Panc1 (cell line): Measurements from ENCODE around the gene GNAO1. TPM values are rescaled to one million over a fixed set of nuclear protein-coding genes. Genes with fewer than 3 reads are reported as not detected.

ENCODE experiments used
- ATAC-seq: fragments of 200-7000 bp; cut with Tn5 transposase; 2 replicates; pipeline ENCODE4 v1.9.1; 2020; ENCODE audit warnings: mild to moderate bottlenecking, moderate library complexity
- BruUV-seq: library from RNA; stranded (reverse); fragments of 400-500 nt; replicated peaks from 2 replicates; lab custom pipeline; 2021; lab: Mats Ljungman, UMichigan
- CTCF ChIA-PET: fragments of 300-600 bp; sonication (Branson Sonifier 250); formaldehyde crosslinking; loops from one replicate; lab custom pipeline; 2022; ENCODE audit warnings: antibody characterized with exemption; lab: Charles Lee
- POLR2A ChIA-PET: fragments of 300-600 bp; sonication (Branson Sonifier 250); formaldehyde crosslinking; loops from one replicate; lab custom pipeline; 2022; ENCODE audit warnings: antibody characterized with exemption; lab: Charles Lee
- DNase-seq: peaks from one replicate; pipeline ENCODE4 v3.0.0-alpha.2; 2010; ENCODE audit warnings: low read depth, low spot score
- H3K27ac ChIP-seq: 2 replicates; pipeline ENCODE4 v1.5.1; 2011; ENCODE audit warnings: mild to moderate bottlenecking, low read length, inconsistent platforms
- H3K27me3 ChIP-seq: fragments of 200-500 bp; sonication (Bioruptor generic); 2 replicates; pipeline ENCODE4 v1.6.0; 2014; ENCODE audit warnings: low read length, inconsistent platforms; ENCODE audit not compliant: control insufficient read depth, insufficient read depth
- H3K36me3 ChIP-seq: fragments of 200-500 bp; sonication (Bioruptor generic); 2 replicates; pipeline ENCODE4 v1.5.1; 2014; ENCODE audit warnings: inconsistent platforms, mild to moderate bottlenecking, low read length, moderate library complexity; ENCODE audit not compliant: control insufficient read depth, insufficient read depth
- H3K4me1 ChIP-seq: 2 replicates; pipeline ENCODE4 v1.5.1; 2011; ENCODE audit warnings: inconsistent platforms, mild to moderate bottlenecking, low read length, moderate library complexity; ENCODE audit not compliant: control insufficient read depth, insufficient read depth
- H3K4me3 ChIP-seq, 2 experiments: 2 replicates each; pipeline ENCODE4 v1.5.1; 2011 to 2012; ENCODE audit warnings: low read depth in 2 of 2, low read length in 2 of 2, mild to moderate bottlenecking in 2 of 2, inconsistent platforms in 1 of 2, moderate library complexity in 1 of 2
- H3K9me3 ChIP-seq: fragments of 200-500 bp; sonication (Bioruptor generic); 2 replicates; pipeline ENCODE4 v1.5.1; 2014; ENCODE audit warnings: low read depth, mild to moderate bottlenecking, inconsistent platforms, low read length, moderate library complexity; ENCODE audit not compliant: control insufficient read depth, insufficient read depth
- CTCF ChIP-seq: fragments of 450-650 bp; IDR thresholded peaks from 2 replicates; pipeline ENCODE4 v1.5.1; 2017; ENCODE audit warnings: mild to moderate bottlenecking
- POLR2AphosphoS5 ChIP-seq: IDR thresholded peaks from 2 replicates; pipeline ENCODE4 v1.6.1; 2012; ENCODE audit warnings: mild to moderate bottlenecking, low read depth, low read length, moderate library complexity
- REST ChIP-seq, 2 experiments: IDR thresholded peaks; 2 replicates each; pipeline ENCODE4 v1.6.1; 2011 to 2012; ENCODE audit warnings: low read depth in 2 of 2, control low read depth in 1 of 2, low read length in 1 of 2, mild to moderate bottlenecking in 1 of 2, moderate library complexity in 1 of 2; ENCODE audit not compliant: insufficient read depth in 1 of 2
- SIN3A ChIP-seq: IDR thresholded peaks from 2 replicates; pipeline ENCODE4 v1.6.1; 2012; ENCODE audit warnings: low read depth, mild to moderate bottlenecking, low read length, moderate library complexity, borderline replicate concordance; ENCODE audit not compliant: insufficient read depth
- TCF7L2 ChIP-seq: IDR thresholded peaks from 2 replicates; pipeline ENCODE4 v1.6.1; 2011; ENCODE audit warnings: mild to moderate bottlenecking, low read depth, low read length, inconsistent platforms
- in situ Hi-C: cut with HindIII; loops from 2 replicates; pipeline ENCODE4 v1.10.0; 2016; ENCODE audit warnings: low sequenced_read_pairs, low pct_unique_long_range_greater_than_20kb
- intact Hi-C: fragments of 100-400 bp; cut with micrococcal nuclease; formaldehyde crosslinking; loops from one replicate; pipeline ENCODE4 v1.10.0; 2022; ENCODE audit not compliant: unreplicated experiment
- total RNA-seq: library from RNA; stranded (reverse); gene quantifications from one replicate; pipeline ENCODE4 v1.2.1, GENCODE V29; 2021; ENCODE audit not compliant: unreplicated experiment

The GNAO1 gene
- total RNA-seq, 1 experiment from 2014 or later = 33.4 TPM

GRCh38 chr16:56370875-56371659 is 179.8 kb downstream of the GNAO1 start:
- ChIA-PET POLR2A (no interaction called here), CTCF (interaction anchor here (1.2 kb wide), 1 partner anchor 15 kb away, joined by 4 read pairs; no protein-coding TSS in a partner anchor)
- no peak for DNase-seq
- Histone ChIP-seq H3K4me1 (peaks cover 35% of the 10 kb centered on the region), H3K27me3 (no peaks in the 10 kb centered on the region), H3K4me3 (no peak overlapping the region), H3K9me3 (no peaks in the 10 kb centered on the region), H3K36me3 (no peaks in the 10 kb centered on the region; the same call in 1 of the 2 replicates), H3K27ac (peak overlapping the region; percentile 65)
- intact Hi-C loops = no loop called here
- in situ Hi-C loops = no loop called here
- TF ChIP-seq POLR2AphosphoS5 (peak; percentile 72), CTCF (no peak), SIN3A (no peak), REST (IDR thresholded peaks at IDR 0.05; ENCODE audit: insufficient read depth in 1 of 2, low read depth in 2 of 2, low read length in 1 of 2) (no peak), TCF7L2 (peak; percentile 67)
- ATAC-seq = peak; percentile 94
- no TSS peak for BruUV-seq

- TF ChIP-seq REST (IDR thresholded peaks at IDR 0.05; ENCODE audit: insufficient read depth in 1 of 2, low read depth in 2 of 2, low read length in 1 of 2) (no peak), SIN3A (no peak), TCF7L2 (no peak), CTCF (no peak), POLR2AphosphoS5 (no peak)
- ChIA-PET CTCF (no interaction called here), POLR2A (no interaction called here)
- Histone ChIP-seq H3K27ac (peak overlapping the region; percentile 65), H3K9me3 (no peaks in the 10 kb centered on the region), H3K27me3 (no peaks in the 10 kb centered on the region), H3K4me1 (peaks cover 35% of the 10 kb centered on the region), H3K36me3 (no peaks in the 10 kb centered on the region; the same call in 1 of the 2 replicates), H3K4me3 (no peak overlapping the region)
- BruUV-seq = no TSS peak
- in situ Hi-C loops = no loop called here
- intact Hi-C loops = no loop called here
- ATAC-seq (peak; percentile 71), DNase-seq (no peak)
Observed at GRCh38 chr16:56371660-56371937, 180.3 kb downstream of the GNAO1 start.
